Nephron (organoid): ENCODE data around the gene SSX3.
"Not testable (repeated sequence)": the region's sequence is repeated elsewhere in the genome, so short reads cannot be mapped to it uniquely, and the experiment has no call there.

Experiments
- H3K27ac Mint-ChIP-seq, 3 experiments: 2 replicates each; pipeline ENCODE4 v1.8.0; 2020; ENCODE audit warnings: mixed read lengths in 3 of 3, mild to moderate bottlenecking in 2 of 3, moderate library complexity in 1 of 3
- H3K27me3 Mint-ChIP-seq: 2 replicates; pipeline ENCODE4 v1.8.0; 2021; ENCODE audit warnings: low read depth, mild to moderate bottlenecking, moderate library complexity, mixed read lengths
- H3K36me3 Mint-ChIP-seq: 2 replicates; pipeline ENCODE4 v1.8.0; 2020; ENCODE audit warnings: low read depth, mixed read lengths
- H3K4me1 Mint-ChIP-seq: 2 replicates; pipeline ENCODE4 v1.8.0; 2020; ENCODE audit warnings: mixed read lengths
- H3K4me3 Mint-ChIP-seq, 3 experiments: 2 replicates each; pipeline ENCODE4 v1.8.0; 2020; ENCODE audit warnings: mild to moderate bottlenecking in 3 of 3, mixed read lengths in 3 of 3, moderate library complexity in 2 of 3
- H3K9me3 Mint-ChIP-seq: 2 replicates; pipeline ENCODE4 v1.8.0; 2020; ENCODE audit warnings: mixed read lengths
- CTCF ChIP-seq, 3 experiments: fragments of 200-600 bp; sonication (generic); IDR thresholded peaks; one replicate each; pipeline ENCODE4 v1.5.0; 2021; ENCODE audit warnings: antibody characterized with exemption in 3 of 3; ENCODE audit not compliant: unreplicated experiment in 3 of 3

Gene SSX3

GRCh38 chrX:48356315-48357094 is at the start of gene SSX3:
Gene SSX3, minus strand, starts transcription at chrX:48356703. Its CDS starts 1,454 bp downstream, at chrX:48355249.
- not testable (repeated sequence) for H3K4me1 Mint-ChIP-seq, H3K4me3 Mint-ChIP-seq, H3K27ac Mint-ChIP-seq, H3K36me3 Mint-ChIP-seq, H3K27me3 Mint-ChIP-seq
- H3K9me3 Mint-ChIP-seq = peaks cover 16% of the 10 kb centered on the region

- not testable (repeated sequence) for H3K36me3 Mint-ChIP-seq, H3K9me3 Mint-ChIP-seq, H3K4me3 Mint-ChIP-seq, H3K27me3 Mint-ChIP-seq, H3K4me1 Mint-ChIP-seq, H3K27ac Mint-ChIP-seq
Observed at GRCh38 chrX:48397825-48398224, 41.3 kb upstream of the SSX3 start.

DNA sequence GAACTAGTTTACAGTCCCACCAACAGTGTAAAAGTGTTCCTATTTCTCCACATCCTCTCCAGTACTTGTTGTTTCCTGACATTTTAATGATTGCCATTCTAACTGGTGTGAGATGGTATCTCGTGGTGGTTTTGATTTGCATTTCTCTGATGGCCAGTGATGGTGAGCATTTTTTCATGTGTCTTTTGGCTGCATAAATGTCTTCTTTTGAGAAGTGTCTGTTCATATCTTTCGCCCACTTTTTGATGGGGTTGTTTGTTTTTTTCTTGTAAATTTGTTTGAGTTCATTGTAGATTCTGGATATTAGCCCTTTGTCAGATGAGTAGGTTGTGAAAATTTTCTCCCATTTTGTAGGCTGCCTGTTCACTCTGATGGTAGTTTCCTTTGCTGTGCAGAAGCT is 40.4 kb upstream of the SSX3 start:
- H3K36me3 Mint-ChIP-seq, H3K9me3 Mint-ChIP-seq, H3K4me3 Mint-ChIP-seq, H3K27ac Mint-ChIP-seq, H3K27me3 Mint-ChIP-seq, H3K4me1 Mint-ChIP-seq: not testable (repeated sequence)

GRCh38 chrX:48383239-48383638 is 26.7 kb upstream of the SSX3 start, which contains the start of gene SSX4:
Gene SSX4, plus strand, starts transcription at chrX:48383539. Its CDS starts 515 bp downstream, at chrX:48384054.
- not testable (repeated sequence) for H3K9me3 Mint-ChIP-seq, H3K4me3 Mint-ChIP-seq, H3K36me3 Mint-ChIP-seq, H3K27me3 Mint-ChIP-seq, H3K27ac Mint-ChIP-seq, H3K4me1 Mint-ChIP-seq

DNA sequence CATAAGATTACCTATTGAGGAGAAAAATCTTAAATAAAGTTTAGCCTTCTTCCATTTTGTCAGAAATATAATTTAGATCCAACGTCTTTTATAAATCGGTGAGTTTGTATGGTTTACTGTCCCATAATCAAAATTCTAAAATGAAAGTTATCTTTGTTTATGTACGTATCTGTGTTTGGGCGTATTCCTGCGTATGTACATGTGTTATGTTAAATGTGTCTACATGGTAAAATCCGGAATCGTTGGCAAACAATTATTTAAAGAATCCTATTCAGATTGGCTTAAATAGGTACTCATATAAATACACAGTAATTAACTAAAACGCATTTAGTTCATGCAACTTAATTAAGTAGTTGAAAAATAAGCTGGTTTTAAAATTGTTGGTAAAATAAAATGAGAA is 13.9 kb upstream of the SSX3 start:
- not testable (repeated sequence) for H3K4me1 Mint-ChIP-seq, H3K9me3 Mint-ChIP-seq, H3K27me3 Mint-ChIP-seq, H3K27ac Mint-ChIP-seq, H3K4me3 Mint-ChIP-seq, H3K36me3 Mint-ChIP-seq

DNA sequence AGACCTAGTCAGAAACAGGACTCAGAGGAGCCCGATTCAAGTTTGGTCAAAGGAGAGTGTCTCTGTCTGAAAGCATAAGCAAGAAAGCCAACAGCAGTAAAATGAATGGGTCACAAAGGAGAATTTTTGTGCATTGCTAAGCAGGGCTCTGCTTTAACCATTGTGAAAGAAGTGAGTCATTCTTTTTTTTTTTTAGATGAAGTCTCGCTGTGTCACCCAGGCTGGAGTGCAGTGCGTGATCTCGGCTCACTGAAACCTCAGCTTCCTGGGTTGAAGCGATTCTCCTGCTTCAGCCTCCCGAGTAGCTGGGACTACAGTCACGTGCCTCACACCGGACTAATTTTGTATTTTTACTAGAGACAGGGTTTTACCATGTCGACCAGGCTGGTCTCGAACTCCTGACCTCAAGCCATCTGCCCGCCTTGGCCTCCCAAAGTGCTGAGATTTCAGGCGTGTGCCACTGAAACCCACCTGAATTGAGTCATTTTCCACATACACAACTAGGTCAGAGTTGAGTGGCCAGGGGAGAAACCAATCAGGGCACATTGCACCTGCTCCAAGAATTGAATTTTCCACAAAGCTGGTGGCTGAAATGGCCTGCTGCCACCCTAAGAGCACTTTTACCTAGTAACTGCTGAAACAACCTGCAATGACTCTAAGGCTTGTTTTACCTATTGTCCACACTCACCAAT is 11.4 kb upstream of the SSX3 start:
- H3K4me3 Mint-ChIP-seq, H3K27me3 Mint-ChIP-seq, H3K4me1 Mint-ChIP-seq, H3K36me3 Mint-ChIP-seq, H3K27ac Mint-ChIP-seq, H3K9me3 Mint-ChIP-seq: not testable (repeated sequence)

DNA sequence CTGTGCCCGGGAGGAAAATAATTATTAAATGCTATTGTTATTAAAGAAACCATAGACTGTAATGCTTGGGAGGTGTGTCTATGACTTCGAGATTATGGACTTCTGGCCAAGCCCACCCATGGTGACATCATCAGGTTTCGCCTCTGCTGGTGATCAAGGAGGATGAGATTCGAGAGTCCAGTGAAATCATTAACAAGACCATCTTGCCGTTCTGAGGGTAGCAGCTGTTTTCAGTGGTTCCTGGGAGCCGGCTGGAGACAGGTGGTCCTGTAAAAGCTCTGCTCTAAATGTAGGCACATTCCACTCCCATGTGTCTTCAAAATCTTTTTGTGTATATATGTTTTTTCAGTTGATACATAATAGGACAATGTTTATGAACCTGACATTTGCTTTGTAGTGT is 2.8 kb upstream of the SSX3 start:
- not testable (repeated sequence) for H3K27me3 Mint-ChIP-seq, H3K27ac Mint-ChIP-seq, H3K9me3 Mint-ChIP-seq, H3K36me3 Mint-ChIP-seq, H3K4me1 Mint-ChIP-seq, H3K4me3 Mint-ChIP-seq

DNA sequence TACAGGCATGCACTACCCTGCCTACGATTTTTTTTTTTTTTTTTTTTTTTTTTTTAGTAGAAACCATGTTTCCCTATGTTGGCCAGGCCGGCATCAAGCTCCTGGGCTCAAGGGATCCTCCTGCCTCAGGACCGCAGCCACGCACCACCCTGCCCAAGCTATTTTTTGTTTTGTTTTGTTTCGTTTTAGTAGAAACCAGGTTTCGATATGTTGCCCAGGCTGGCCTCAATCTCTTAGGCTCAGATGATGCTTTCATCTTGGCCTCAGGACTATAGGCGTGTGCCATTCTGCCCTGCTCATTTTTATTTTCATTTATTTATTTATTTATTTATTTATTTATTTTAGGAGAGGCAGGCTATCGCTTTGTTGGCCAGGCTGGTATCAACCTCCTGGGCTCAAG is 1.2 kb upstream of the SSX3 start:
- Mint-ChIP-seq H3K27me3 (no peaks in the 10 kb centered on the region), H3K4me1 (no peaks in the 10 kb centered on the region), H3K27ac (no peak overlapping the region), H3K9me3 (peaks cover 12% of the 10 kb centered on the region), H3K36me3 (no peaks in the 10 kb centered on the region), H3K4me3 (no peak overlapping the region)
- TF ChIP-seq CTCF (IDR thresholded peaks at IDR 0.05; ENCODE audit: unreplicated experiment in 3 of 3) = no peak

GRCh38 chrX:48346059-48346458 is 10.4 kb downstream of the SSX3 start:
- not testable (repeated sequence) for H3K4me3 Mint-ChIP-seq, H3K27me3 Mint-ChIP-seq, H3K4me1 Mint-ChIP-seq, H3K27ac Mint-ChIP-seq, H3K36me3 Mint-ChIP-seq, H3K9me3 Mint-ChIP-seq

GRCh38 chrX:48313996-48314395 is 42.5 kb downstream of the SSX3 start:
- H3K36me3 Mint-ChIP-seq, H3K27me3 Mint-ChIP-seq: not testable (repeated sequence)

More at GRCh38 chrX:48313996-48314395, 42.5 kb downstream of the SSX3 start:
- not testable (repeated sequence) for H3K4me3 Mint-ChIP-seq, H3K27ac Mint-ChIP-seq, H3K4me1 Mint-ChIP-seq, H3K9me3 Mint-ChIP-seq
